ENCODE data around the gene IGF2BP3.

Gene IGF2BP3

GRCh38 chr7:23487670-23488069 lies 17.4 kb upstream of the IGF2BP3 start:
- TF ChIP-seq CTCF (IDR thresholded peaks at IDR 0.05; ENCODE audit: insufficient read depth, low read length, poor library complexity, severe bottlenecking): no peak
- Histone ChIP-seq H3K4me3 (replicated peaks; ENCODE audit: low read depth, low read length) (no peak overlapping the region), H3K36me3 (ENCODE audit: control insufficient read depth, insufficient read depth, low read length) (no peaks in the 10 kb centered on the region), H3K27me3 (replicated peaks; ENCODE audit: control insufficient read depth, insufficient read depth, low read length) (no peaks in the 10 kb centered on the region)
- DNase-seq (ENCODE audit: extremely low read depth, insufficient read length): no peak

- H3K27me3 ChIP-seq (replicated peaks; ENCODE audit: control insufficient read depth, insufficient read depth, low read length): no peaks in the 10 kb centered on the region
- TF ChIP-seq CTCF (IDR thresholded peaks at IDR 0.05; ENCODE audit: insufficient read depth, low read length, poor library complexity, severe bottlenecking): no peak
- H3K4me3 ChIP-seq (replicated peaks; ENCODE audit: low read depth, low read length): no peak overlapping the region
- no peak for DNase-seq (ENCODE audit: extremely low read depth, insufficient read length)
- H3K36me3 ChIP-seq (ENCODE audit: control insufficient read depth, insufficient read depth, low read length): no peaks in the 10 kb centered on the region
Observed at GRCh38 chr7:23486002-23486773, 15.9 kb upstream of the IGF2BP3 start.

GRCh38 chr7:23482686-23483085 lies 12.4 kb upstream of the IGF2BP3 start:
- no peak for DNase-seq (ENCODE audit: extremely low read depth, insufficient read length)
- no peak for TF ChIP-seq CTCF (IDR thresholded peaks at IDR 0.05; ENCODE audit: insufficient read depth, low read length, poor library complexity, severe bottlenecking)
- Histone ChIP-seq H3K27me3 (replicated peaks; ENCODE audit: control insufficient read depth, insufficient read depth, low read length) (no peaks in the 10 kb centered on the region), H3K4me3 (replicated peaks; ENCODE audit: low read depth, low read length) (no peak overlapping the region), H3K36me3 (ENCODE audit: control insufficient read depth, insufficient read depth, low read length) (no peaks in the 10 kb centered on the region)

GRCh38 chr7:23477962-23478866 lies 7.9 kb upstream of the IGF2BP3 start:
- no peak for TF ChIP-seq CTCF (IDR thresholded peaks at IDR 0.05; ENCODE audit: insufficient read depth, low read length, poor library complexity, severe bottlenecking)
- DNase-seq (ENCODE audit: extremely low read depth, insufficient read length): no peak

GRCh38 chr7:23477157-23477499 lies 6.8 kb upstream of the IGF2BP3 start:
- Histone ChIP-seq H3K4me3 (replicated peaks; ENCODE audit: low read depth, low read length) (no peak overlapping the region), H3K36me3 (ENCODE audit: control insufficient read depth, insufficient read depth, low read length) (no peaks in the 10 kb centered on the region), H3K27me3 (replicated peaks; ENCODE audit: control insufficient read depth, insufficient read depth, low read length) (no peaks in the 10 kb centered on the region)
- DNase-seq (ENCODE audit: extremely low read depth, insufficient read length): no peak
- TF ChIP-seq CTCF (IDR thresholded peaks at IDR 0.05; ENCODE audit: insufficient read depth, low read length, poor library complexity, severe bottlenecking): no peak

More at GRCh38 chr7:23477962-23478866, 7.9 kb upstream of the IGF2BP3 start:
- Histone ChIP-seq H3K4me3 (replicated peaks; ENCODE audit: low read depth, low read length) (no peak overlapping the region), H3K27me3 (replicated peaks; ENCODE audit: control insufficient read depth, insufficient read depth, low read length) (no peaks in the 10 kb centered on the region), H3K36me3 (ENCODE audit: control insufficient read depth, insufficient read depth, low read length) (no peaks in the 10 kb centered on the region)

Data from GM06990 (cell line).